HepG2 (cell line): ENCODE results near the gene ZFX. TPM values are rescaled to one million over a fixed set of nuclear protein-coding genes. Genes with fewer than 3 reads are reported as not detected.

Source experiments
- BRD4 ChIP-seq: sonication (generic); formaldehyde crosslinking; IDR thresholded peaks from 2 replicates; pipeline ENCODE4 v1.4.0; 2020; ENCODE audit warnings: missing genetic modification reagents
- FIP1L1 ChIP-seq: fragments of 200-400 bp; formaldehyde crosslinking; IDR thresholded peaks from 2 replicates; pipeline ENCODE4 v1.6.1; 2018; ENCODE audit warnings: low read depth, mild to moderate bottlenecking, low read length, moderate library complexity, borderline replicate concordance; ENCODE audit not compliant: insufficient read depth
- FOXO1 ChIP-seq: sonication (generic); formaldehyde crosslinking; IDR thresholded peaks from 2 replicates; pipeline ENCODE4 v1.4.0; 2020; ENCODE audit warnings: missing genetic modification reagents
- MED1 ChIP-seq: sonication (generic); formaldehyde crosslinking; IDR thresholded peaks from 2 replicates; pipeline ENCODE4 v1.4.0; 2020; ENCODE audit warnings: missing genetic modification reagents
- PAWR ChIP-seq: sonication (generic); formaldehyde crosslinking; IDR thresholded peaks from 2 replicates; pipeline ENCODE4 v1.4.0; 2020; ENCODE audit warnings: missing genetic modification reagents, mild to moderate bottlenecking, borderline replicate concordance
- RBM22 ChIP-seq: fragments of 200-400 bp; formaldehyde crosslinking; optimal IDR thresholded peaks from 2 replicates; pipeline ENCODE3; 2017; ENCODE audit warnings: mild to moderate bottlenecking, low read length, moderate library complexity
- SRF ChIP-seq: IDR thresholded peaks from 2 replicates; pipeline ENCODE4 v1.6.1; 2011; ENCODE audit warnings: mild to moderate bottlenecking, low read depth, low read length, moderate library complexity
- THYN1 ChIP-seq: sonication (generic); formaldehyde crosslinking; IDR thresholded peaks from 2 replicates; pipeline ENCODE4 v1.8.1; 2023; ENCODE audit warnings: low read depth, mild to moderate bottlenecking, moderate library complexity, missing genetic modification reagents, borderline replicate concordance
- ZSCAN20 ChIP-seq: sonication (generic); formaldehyde crosslinking; IDR thresholded peaks from 2 replicates; pipeline ENCODE4 v1.4.0; 2020; ENCODE audit warnings: missing genetic modification reagents, mild to moderate bottlenecking, borderline replicate concordance
- polyA plus RNA-seq, 8 experiments: library from polyadenylated mRNA; depleted of rRNA in 3 of 8; stranded (reverse) in 7 of 8; unstranded in 1 of 8; fragments of >200 nt; fragmentation: Illumina TruSeq in 4 of 8; extraction: Trizol in 4 of 8; gene quantifications; 2 replicates each; pipeline versions ENCODE4 v1.2.1 to v1.2.3, GENCODE V29; 2011 to 2016; ENCODE audit warnings: low read depth in 4 of 8, missing spikeins in 1 of 8, mixed read lengths in 1 of 8; ENCODE audit not compliant: insufficient read depth in 1 of 8
- total RNA-seq, 5 experiments: library from RNA; depleted of rRNA; stranded (reverse); fragments of >200 nt; fragmentation: Illumina TruSeq; extraction: Trizol; gene quantifications; 2 replicates each; pipeline ENCODE4 v1.2.3, GENCODE V29; 2016; ENCODE audit warnings: low read depth in 1 of 5
- TF ChIP-seq, protein P1 (sequence below): sonication (generic); formaldehyde crosslinking; IDR thresholded peaks from 2 replicates; pipeline ENCODE4 v1.4.0; 2020; ENCODE audit warnings: mild to moderate bottlenecking, missing genetic modification reagents
- TF ChIP-seq, protein P2 (sequence below): sonication (generic); formaldehyde crosslinking; IDR thresholded peaks from 2 replicates; pipeline ENCODE4 v1.5.1; 2020; ENCODE audit warnings: mild to moderate bottlenecking, missing genetic modification reagents, borderline replicate concordance
- TF ChIP-seq, protein P3 (sequence below): IDR thresholded peaks from 2 replicates; pipeline ENCODE4 v1.6.1; 2018; ENCODE audit warnings: missing genetic modification reagents
- TF ChIP-seq, protein P4 (sequence below): sonication (generic); formaldehyde crosslinking; IDR thresholded peaks from 2 replicates; pipeline ENCODE4 v1.9.0; 2022; ENCODE audit warnings: low read depth, missing genetic modification reagents
- TF ChIP-seq, protein P5 (sequence below): sonication (generic); formaldehyde crosslinking; IDR thresholded peaks from 2 replicates; pipeline ENCODE4 v1.8.0; 2022; ENCODE audit warnings: low read depth, missing genetic modification reagents

Gene ZFX
- total and polyA plus RNA-seq, 2 of the 13 experiments (the other 11 are each of a cell fraction or from before 2014, with no cell fraction given): 13.8 to 37.3 TPM

DNA sequence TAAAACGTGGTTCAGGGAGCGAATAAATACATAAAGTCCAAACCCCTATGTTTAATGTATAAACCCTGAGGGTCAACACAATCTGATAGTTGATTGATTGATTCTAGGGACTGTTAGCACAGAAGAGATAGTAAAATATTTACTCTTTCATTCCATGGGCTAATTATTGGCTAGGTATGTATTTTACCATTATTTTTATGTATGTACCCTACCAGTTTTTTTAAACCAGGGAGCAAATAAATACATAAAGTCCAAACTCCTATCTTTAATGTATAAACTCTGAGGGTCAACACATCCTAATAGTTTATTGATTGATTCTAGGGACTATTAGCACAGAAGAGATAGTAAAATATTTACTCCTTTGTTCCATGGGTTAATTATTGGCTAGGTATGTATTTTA, 40.0 kb downstream of the ZFX start (continued):
- TF ChIP-seq, protein P1, sequence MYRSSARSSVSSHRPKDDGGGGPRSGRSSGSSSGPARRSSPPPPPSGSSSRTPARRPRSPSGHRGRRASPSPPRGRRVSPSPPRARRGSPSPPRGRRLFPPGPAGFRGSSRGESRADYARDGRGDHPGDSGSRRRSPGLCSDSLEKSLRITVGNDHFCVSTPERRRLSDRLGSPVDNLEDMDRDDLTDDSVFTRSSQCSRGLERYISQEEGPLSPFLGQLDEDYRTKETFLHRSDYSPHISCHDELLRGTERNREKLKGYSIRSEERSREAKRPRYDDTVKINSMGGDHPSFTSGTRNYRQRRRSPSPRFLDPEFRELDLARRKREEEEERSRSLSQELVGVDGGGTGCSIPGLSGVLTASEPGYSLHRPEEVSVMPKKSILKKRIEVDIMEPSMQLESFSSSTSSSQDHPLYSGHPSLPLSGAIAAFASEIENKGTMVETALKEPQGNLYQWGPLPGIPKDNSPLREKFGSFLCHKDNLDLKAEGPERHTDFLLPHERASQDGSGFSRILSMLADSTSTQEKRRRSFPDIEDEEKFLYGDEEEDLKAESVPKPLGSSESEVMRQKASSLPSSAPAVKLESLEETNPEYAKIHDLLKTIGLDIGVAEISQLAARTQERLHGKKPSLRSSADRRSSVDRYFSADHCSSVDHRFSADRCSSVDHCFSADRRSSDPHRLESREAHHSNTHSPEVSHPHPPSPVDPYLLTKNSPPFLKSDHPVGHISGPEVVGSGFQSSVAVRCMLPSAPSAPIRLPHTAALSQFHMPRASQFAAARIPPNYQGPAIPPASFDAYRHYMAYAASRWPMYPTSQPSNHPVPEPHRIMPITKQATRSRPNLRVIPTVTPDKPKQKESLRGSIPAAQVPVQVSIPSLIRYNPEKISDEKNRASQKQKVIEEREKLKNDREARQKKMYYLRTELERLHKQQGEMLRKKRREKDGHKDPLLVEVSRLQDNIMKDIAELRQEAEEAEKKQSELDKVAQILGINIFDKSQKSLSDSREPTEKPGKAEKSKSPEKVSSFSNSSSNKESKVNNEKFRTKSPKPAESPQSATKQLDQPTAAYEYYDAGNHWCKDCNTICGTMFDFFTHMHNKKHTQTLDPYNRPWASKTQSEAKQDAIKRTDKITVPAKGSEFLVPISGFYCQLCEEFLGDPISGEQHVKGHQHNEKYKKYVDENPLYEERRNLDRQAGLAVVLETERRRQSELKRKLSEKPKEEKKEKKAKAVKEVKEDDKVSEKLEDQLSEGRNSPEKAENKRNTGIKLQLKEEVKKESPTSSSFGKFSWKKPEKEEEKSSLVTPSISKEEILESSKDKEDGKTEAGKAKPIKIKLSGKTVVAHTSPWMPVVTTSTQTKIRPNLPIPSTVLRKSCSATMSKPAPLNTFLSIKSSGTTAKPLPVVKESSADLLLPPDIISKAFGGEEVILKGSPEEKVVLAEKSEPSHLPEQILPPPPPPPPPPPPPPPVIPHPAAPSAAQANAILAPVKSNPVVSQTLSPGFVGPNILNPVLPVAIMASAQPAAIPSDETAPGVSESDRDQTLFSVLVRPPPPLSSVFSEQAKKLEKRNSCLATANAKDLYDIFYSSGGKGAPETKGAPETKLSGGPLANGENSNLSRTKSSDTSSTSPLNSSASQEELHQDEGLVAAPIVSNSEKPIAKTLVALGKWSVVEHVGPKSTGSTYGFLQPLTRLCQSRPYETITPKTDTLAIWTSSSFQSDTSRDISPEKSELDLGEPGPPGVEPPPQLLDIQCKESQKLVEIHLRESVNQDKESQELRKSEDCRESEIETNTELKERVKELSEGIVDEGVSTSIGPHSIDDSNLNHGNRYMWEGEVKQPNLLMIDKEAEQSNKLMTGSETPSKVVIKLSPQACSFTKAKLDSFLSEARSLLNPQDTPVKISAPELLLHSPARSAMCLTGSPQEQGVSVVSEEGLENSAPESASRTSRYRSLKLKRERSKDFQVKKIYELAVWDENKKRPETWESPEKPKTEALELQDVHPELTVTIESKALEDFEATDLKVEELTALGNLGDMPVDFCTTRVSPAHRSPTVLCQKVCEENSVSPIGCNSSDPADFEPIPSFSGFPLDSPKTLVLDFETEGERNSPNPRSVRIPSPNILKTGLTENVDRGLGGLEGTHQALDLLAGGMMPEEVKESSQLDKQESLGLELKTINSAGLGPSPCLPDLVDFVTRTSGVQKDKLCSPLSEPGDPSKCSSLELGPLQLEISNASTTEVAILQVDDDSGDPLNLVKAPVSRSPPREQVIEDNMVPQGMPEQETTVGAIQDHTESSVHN (CRISPR knock-in tag): no peak
- TF ChIP-seq, protein P2, sequence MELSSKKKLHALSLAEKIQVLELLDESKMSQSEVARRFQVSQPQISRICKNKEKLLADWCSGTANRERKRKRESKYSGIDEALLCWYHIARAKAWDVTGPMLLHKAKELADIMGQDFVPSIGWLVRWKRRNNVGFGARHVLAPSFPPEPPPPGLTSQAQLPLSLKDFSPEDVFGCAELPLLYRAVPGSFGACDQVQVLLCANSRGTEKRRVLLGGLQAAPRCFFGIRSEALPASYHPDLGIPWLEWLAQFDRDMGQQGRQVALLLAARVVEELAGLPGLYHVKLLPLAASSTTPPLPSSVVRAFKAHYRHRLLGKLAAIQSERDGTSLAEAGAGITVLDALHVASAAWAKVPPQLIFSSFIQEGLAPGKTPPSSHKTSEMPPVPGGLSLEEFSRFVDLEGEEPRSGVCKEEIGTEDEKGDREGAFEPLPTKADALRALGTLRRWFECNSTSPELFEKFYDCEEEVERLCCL (CRISPR knock-in tag): no peak
- TF ChIP-seq, protein P3, sequence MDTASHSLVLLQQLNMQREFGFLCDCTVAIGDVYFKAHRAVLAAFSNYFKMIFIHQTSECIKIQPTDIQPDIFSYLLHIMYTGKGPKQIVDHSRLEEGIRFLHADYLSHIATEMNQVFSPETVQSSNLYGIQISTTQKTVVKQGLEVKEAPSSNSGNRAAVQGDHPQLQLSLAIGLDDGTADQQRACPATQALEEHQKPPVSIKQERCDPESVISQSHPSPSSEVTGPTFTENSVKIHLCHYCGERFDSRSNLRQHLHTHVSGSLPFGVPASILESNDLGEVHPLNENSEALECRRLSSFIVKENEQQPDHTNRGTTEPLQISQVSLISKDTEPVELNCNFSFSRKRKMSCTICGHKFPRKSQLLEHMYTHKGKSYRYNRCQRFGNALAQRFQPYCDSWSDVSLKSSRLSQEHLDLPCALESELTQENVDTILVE (CRISPR knock-in tag): peak; percentile 27; the same call in 1 of the 2 replicates
- TF ChIP-seq RBM22 (no peak), FIP1L1 (no peak), PAWR (CRISPR knock-in tag) (no peak), FOXO1 (no peak), ZSCAN20 (CRISPR knock-in tag) (no peak), MED1 (CRISPR knock-in tag) (peak; percentile 67; the same call in 1 of the 2 replicates), THYN1 (no peak), SRF (no peak), BRD4 (no peak)
- TF ChIP-seq, protein P4, sequence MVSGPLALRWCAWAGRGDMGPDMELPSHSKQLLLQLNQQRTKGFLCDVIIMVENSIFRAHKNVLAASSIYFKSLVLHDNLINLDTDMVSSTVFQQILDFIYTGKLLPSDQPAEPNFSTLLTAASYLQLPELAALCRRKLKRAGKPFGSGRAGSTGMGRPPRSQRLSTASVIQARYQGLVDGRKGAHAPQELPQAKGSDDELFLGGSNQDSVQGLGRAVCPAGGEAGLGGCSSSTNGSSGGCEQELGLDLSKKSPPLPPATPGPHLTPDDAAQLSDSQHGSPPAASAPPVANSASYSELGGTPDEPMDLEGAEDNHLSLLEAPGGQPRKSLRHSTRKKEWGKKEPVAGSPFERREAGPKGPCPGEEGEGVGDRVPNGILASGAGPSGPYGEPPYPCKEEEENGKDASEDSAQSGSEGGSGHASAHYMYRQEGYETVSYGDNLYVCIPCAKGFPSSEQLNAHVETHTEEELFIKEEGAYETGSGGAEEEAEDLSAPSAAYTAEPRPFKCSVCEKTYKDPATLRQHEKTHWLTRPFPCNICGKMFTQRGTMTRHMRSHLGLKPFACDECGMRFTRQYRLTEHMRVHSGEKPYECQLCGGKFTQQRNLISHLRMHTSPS (CRISPR knock-in tag): no peak
- TF ChIP-seq, protein P5, sequence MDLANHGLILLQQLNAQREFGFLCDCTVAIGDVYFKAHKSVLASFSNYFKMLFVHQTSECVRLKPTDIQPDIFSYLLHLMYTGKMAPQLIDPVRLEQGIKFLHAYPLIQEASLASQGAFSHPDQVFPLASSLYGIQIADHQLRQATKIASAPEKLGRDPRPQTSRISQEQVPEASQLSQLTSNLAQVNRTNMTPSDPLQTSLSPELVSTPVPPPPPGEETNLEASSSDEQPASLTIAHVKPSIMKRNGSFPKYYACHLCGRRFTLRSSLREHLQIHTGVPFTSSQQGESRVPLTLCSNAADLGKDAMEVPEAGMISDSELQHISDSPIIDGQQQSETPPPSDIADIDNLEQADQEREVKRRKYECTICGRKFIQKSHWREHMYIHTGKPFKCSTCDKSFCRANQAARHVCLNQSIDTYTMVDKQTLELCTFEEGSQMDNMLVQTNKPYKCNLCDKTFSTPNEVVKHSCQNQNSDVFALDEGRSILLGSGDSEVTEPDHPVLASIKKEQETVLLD: no peak
